Neural progenitor cell (in vitro differentiated cells): ENCODE results near the gene NDUFS4.
"Not testable (repeated sequence)": the region's sequence is repeated elsewhere in the genome, so short reads cannot be mapped to it uniquely, and the experiment has no call there.

Experiments used
- CTCF ChIP-seq: fragments of 200-600 bp; sonication (generic); IDR thresholded peaks from 2 replicates; pipeline ENCODE4 v1.5.1; 2017; ENCODE audit warnings: antibody characterized with exemption, mild to moderate bottlenecking
- EZH2 ChIP-seq: fragments of 200-600 bp; sonication (generic); IDR thresholded peaks from 2 replicates; pipeline ENCODE4 v1.6.1; 2017; ENCODE audit warnings: antibody characterized with exemption, mild to moderate bottlenecking, moderate library complexity

GRCh38 chr5:53540739-53541138 lies 19.7 kb upstream of the NDUFS4 start:
- not testable (repeated sequence) for TF ChIP-seq CTCF, EZH2
